GM19455 (cell line): ENCODE data around the gene LILRA5.
"Not testable (repeated sequence)": the region's sequence is repeated elsewhere in the genome, so short reads cannot be mapped to it uniquely, and the experiment has no call there.

ENCODE experiments used
- ATAC-seq: cut with Tn5 transposase; IDR thresholded peaks from one replicate; pipeline ENCODE4 v1.9.1; 2021; ENCODE audit not compliant: unreplicated experiment

The LILRA5 gene

GRCh38 chr19:54277111-54277615, 35.8 kb downstream of the LILRA5 start:
- ATAC-seq = not testable (repeated sequence)

- no peak for ATAC-seq
Observed at GRCh38 chr19:54275951-54276350, 37.0 kb downstream of the LILRA5 start.

- ATAC-seq = not testable (repeated sequence)
Observed at GRCh38 chr19:54274516-54274915, 38.5 kb downstream of the LILRA5 start.

- ATAC-seq = no peak
Observed at GRCh38 chr19:54273821-54274220, 39.1 kb downstream of the LILRA5 start.

DNA sequence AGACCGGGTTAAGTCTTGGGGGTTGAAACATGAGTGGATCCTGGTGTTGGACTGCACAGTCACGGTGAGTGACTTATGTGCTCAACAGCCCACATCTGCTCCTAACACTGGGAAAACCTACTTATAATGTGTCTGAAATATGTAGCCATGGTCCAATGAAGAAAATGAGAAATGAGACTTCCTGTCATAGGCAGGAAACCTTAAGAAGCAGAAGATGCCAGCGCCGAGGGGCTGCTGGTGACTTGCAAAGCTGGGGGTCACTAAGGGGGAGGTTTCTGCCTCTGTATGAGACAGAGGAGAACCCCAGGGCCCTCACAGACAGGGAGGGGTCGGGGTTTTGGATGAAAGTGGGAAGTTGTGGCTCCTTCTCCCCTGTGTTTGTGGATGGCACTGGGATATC, 40.8 kb downstream of the LILRA5 start:
- not testable (repeated sequence) for ATAC-seq

DNA sequence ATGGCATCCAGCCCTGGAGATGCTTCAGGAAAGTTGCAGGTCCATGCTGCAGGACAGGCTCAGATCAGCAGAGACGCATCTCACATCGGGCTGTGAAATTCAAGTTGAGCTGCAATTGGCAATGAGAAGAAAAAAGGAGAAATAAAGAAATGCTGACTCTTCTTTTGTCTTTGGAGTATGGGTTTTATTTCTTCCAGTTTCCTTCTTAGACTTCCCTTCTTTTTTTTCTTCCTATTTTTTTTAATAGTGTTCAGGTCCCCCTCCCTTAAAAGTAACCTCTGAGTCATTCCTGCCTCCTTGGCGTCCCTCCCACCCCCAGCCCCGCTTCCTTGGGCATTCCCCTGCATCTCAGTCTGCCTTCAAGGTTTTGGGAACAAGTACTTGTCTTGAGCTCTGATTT, 41.4 kb downstream of the LILRA5 start:
- not testable (repeated sequence) for ATAC-seq

- no peak for ATAC-seq
Observed at GRCh38 chr19:54271106-54271505, 41.9 kb downstream of the LILRA5 start.

DNA sequence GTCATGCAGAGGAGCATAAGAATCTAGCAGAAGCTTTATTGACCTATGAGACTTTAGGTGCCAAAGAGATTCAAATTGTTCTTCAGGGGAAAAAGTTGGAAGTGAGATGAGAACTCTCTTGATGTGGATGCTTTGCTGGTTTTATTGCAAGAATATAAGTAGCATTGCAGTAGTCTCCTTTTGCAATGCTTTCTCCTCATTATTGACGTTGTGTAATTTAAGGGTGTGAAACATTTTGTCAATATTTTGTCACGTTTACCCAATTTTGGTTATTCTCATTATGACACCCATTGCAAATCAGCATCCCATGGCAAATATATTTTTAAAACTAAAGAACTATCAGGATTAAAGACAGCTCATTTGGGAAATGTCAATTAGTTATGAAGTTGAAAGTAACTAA, 44.0 kb downstream of the LILRA5 start:
- ATAC-seq = no peak

DNA sequence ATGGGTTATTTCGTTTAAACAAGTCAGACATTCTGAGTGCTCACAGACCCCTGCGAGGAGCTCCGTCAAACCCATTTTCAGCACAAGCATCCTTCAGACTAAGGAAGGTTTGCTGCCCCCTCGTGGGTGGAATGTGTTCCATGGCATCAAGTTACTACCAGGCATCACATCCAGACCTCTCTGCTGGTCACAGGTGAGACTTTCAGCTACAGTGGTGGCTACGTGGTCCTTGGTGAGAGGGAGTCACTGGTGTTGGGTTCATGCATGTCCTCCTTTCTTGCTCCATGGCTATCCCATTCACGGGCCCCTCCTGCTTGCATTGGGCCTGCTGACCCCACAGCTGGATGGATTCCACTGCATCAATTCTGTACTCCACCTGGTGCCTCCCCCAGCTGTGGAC, 46.8 kb downstream of the LILRA5 start:
- no peak for ATAC-seq

GRCh38 chr19:54262470-54262869, 50.5 kb downstream of the LILRA5 start:
- no peak for ATAC-seq

DNA sequence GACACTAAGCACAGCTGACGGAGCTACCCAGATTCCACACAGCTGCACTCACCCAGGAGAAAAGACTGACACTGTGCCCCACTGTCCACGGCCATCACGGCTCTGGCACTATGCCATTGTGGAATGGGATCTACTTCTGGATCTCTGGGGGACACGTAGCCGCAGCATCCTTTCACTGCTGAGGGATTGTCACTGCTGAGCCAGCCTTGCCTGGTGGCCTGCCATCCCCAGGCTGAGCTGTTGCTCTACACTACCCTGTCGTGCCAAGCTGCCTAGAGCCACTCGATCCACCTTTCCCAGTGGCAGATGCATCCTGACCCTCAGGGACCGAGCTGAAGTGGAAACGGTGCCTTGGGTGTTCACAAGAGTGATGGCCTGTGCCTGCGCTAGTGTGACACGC, 50.9 kb downstream of the LILRA5 start:
- ATAC-seq = no peak

- ATAC-seq = no peak
Observed at GRCh38 chr19:54257116-54257480, 55.9 kb downstream of the LILRA5 start, which contains the start of gene LILRB5. Gene LILRB5 (minus strand): TSS chr19:54257273. CDS start chr19:54257193, 80 bp downstream.
